Renal cortex interstitium (tissue), 11 donors: ENCODE data around the gene GIPC1. TPM values are rescaled to one million over a fixed set of nuclear protein-coding genes. Genes with fewer than 3 reads are reported as not detected.
"Not testable (repeated sequence)": the region's sequence is repeated elsewhere in the genome, so short reads cannot be mapped to it uniquely, and the experiment has no call there.

ENCODE experiments used
- DNase-seq, 11 donors: peaks; one replicate each; pipeline ENCODE4 v3.0.0-alpha.2; 2013; ENCODE audit warnings: low read depth in 9 of 11, low spot score in 4 of 11; ENCODE audit errors: extremely low read depth in 1 of 11
- polyA plus RNA-seq, 3 donors: library from polyadenylated mRNA; unstranded; fragments of 120-200 nt; gene quantifications; one replicate each; pipeline ENCODE4 v1.2.1, GENCODE V29; 2013; ENCODE audit not compliant: insufficient read length in 3 of 3

GIPC1 gene
- polyA plus RNA-seq, 3 donors: 56.0 to 87.9 (median 85.0) TPM

DNA sequence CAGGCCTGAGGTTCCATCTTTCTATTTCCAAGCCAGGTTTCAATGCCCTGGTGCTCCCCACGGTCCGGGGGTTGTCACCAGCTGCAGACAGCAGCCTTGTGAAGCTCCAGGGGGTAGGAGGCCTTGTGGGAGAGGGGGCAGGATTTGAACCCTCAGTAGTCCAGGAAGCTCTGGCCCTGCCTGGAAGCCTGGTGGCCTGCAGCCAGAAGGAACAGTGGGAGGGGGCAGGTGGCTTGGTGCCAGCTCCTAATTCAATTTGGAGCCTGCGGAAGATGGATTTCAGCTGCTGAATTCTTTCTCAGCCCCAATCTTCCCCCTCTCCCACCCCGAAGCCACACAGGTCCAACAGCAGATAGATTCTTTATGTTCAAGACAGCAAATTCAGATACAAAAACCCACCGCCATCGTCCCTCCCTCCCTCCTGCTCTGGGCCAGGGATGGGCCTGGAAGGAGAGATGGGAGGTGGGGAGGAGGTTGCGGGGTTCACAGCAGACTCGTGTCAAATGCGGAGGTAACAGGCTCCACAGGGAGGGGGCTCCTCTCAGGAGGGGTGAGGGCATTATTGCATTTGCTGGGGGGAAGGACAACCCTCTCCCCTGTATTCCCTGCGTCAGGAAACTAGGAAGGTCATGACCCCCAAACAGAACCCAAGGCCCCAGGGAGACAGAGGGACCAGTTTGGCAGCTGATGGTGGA is 18.4 kb downstream of the GIPC1 start:
- DNase-seq: peak in 8 of 11 donors; percentile 55 to 79 (median 76)

GRCh38 chr19:14476673-14477401 is 19.1 kb downstream of the GIPC1 start:
- peak in 1 of 11 donors; percentile 34 for DNase-seq

GRCh38 chr19:14476327-14476672 is 19.6 kb downstream of the GIPC1 start:
- no peak for DNase-seq

DNA sequence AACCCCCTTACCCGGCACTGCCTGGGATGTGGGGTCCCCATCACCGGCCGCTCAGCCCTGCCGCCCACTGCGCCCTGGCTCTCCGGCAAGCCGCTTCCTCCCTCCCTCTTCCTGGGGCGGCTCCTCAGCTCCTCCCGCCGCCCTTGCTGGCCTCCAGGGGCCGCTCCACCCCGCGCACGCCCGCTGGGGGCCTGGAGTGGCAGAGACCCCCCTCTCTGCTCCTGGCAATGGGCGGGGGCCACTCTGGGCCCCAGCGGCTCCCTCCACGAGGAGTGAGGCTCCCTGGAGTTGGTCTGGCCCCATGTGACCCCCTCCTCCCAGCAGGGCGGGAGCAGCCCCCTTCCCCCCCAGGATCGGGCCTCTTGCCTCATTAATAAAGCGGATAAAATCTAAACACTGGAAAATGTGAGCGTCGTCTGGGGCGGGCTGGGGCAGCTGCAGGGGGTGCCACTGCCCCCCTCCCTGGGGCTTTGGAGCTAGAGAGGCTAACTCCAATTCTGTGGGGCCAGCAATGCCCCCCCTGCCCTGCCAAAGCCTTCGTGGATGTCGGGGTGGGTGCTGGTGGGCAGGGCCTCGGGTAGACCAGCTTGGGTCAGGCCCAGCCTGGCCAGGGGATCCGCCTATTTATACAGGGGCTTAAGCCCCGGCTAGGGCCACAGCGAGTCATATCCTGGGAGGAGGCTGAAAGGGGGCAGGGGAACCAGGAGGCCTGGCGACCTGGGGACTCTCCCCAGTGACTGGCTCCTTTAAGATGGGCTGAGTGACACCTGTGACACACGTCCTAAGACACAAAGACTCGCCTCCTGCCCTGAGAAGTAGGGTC is 20.5 kb downstream of the GIPC1 start, which contains the start of gene PTGER1:
PTGER1 (minus strand) TSS at position 104 of the 823 bp plus-strand sequence. CDS start 1,034 bp downstream, outside the sequence.
- peak in 1 of 11 donors; percentile 23 for DNase-seq

DNA sequence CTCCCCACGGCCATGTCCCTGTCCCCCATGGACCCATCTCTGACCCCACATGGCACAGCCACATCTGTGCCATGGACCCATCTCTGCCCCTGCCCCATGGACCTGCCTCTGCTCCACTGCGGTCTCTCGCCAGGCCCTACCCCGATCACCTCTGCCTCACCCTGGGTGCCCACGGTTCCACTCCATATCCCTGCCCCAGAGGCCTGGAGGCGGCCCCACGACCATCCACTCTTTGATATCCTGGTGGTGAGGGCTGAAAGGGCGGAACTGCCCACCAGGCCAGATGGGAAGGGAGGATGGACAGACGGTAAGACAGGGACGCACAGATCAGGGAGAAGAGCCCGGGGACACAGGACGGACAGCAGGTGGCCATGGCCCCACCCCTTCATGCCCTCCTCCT is 21.1 kb downstream of the GIPC1 start:
- DNase-seq: no peak

GRCh38 chr19:14473978-14474578 is 21.8 kb downstream of the GIPC1 start:
- no peak for DNase-seq

- no peak for DNase-seq
Measured at GRCh38 chr19:14473073-14473977, 22.6 kb downstream of the GIPC1 start.

DNA sequence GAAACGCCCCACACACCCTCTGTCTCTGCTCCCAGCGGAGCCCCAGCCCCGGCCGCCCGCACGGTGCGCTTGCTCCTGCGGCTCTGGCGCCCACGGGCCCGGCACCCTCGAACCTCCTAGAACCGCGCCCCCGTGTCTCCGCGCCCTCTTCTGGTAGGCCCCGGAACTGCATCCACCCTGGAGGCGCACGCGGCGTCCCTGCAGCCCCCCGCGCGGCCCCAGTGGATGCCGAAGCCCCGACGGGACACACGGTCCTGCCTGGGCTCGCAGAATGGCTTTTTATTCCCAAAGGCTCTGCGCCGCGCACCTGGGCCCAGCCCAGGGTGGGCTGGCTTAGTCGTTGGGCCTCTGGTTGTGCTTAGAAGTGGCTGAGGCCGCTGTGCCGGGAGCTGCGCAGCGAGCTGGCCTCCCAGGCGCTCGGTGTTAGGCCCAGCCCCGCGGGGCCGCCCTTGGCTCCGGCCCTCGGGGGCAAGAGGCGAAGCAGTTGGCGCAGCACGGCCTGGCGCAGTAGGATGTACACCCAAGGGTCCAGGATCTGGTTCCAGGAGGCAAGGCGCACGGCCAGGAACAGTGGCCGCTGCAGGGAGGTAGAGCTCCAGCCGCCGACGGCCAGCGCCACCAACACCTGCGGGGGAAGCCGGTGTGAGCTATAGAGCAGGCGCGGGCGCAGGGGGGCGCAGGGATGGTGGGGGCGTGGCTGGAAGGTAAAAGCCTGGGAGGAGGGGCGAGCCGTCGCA is 23.6 kb downstream of the GIPC1 start:
- peak in 1 of 11 donors; percentile 65 for DNase-seq

DNA sequence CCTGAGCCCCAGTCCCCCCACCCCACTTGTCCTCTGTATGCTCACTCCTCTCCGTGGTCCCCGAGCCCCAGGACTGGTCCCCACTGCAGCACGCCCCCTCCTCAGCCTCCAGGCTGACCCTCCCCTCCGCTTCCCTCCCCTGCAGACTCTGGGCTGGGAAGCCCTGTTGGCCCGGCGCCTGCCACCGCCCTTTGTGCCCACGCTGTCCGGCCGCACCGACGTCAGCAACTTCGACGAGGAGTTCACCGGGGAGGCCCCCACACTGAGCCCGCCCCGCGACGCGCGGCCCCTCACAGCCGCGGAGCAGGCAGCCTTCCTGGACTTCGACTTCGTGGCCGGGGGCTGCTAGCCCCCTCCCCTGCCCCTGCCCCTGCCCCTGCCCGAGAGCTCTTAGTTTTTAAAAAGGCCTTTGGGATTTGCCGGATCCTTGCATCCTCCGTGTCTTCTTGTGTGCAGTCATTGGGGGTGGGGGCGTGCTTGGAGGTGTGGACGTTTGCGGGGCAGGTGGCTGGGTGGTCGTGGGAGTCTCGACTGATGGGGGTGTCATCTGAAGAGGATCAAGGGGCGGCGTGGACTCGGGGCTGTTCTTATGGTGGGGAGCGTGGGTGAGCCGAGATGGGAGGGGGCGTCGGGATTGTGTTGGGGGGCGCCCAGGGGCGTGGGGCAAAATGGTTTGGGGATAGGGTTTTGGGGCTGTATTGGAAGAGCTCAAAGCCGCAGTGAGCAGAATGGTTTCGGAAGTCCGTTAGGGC is 24.3 kb downstream of the GIPC1 start:
- no peak for DNase-seq

- DNase-seq: no peak
Measured at GRCh38 chr19:14470031-14470876, 25.7 kb downstream of the GIPC1 start.

- no peak for DNase-seq
Measured at GRCh38 chr19:14467816-14468215, 28.1 kb downstream of the GIPC1 start.

GRCh38 chr19:14467391-14467790 is 28.5 kb downstream of the GIPC1 start:
- no peak for DNase-seq

DNA sequence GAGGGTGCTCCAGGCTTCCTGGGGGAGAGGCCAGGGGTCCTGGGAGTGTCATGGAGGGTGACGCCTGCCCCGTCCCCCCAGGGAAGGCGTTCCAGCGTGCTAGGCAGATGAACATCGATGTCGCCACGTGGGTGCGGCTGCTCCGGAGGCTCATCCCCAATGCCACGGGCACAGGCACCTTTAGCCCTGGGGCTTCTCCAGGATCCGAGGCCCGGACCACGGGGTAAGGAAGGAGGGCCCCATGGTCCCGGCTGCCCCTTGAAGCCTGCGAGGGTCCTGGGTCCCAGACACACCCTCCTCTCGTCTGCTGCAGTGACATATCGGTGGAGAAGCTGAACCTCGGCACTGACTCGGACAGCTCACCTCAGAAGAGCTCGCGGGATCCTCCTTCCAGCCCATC is 32.2 kb downstream of the GIPC1 start:
- no peak for DNase-seq

DNA sequence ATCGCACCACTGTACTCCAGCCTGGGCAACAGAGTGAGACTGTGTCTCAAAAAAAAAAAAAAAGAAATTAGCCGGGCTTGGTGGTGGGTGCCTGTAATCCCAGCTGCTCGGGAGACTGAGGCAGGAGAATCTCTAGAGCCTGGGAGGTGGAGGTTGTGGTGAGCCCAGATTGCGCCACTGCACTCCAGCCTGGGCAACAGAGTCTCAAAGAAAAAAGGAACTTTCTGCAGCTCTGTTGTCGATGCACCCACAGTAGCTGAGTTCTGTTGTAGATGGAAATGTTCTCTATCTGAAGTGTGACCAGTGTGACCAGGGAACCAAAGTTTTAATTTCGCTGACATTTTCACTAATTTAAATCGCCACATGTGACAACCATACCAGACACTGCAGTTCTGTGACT is 33.5 kb downstream of the GIPC1 start:
- not testable (repeated sequence) for DNase-seq

DNA sequence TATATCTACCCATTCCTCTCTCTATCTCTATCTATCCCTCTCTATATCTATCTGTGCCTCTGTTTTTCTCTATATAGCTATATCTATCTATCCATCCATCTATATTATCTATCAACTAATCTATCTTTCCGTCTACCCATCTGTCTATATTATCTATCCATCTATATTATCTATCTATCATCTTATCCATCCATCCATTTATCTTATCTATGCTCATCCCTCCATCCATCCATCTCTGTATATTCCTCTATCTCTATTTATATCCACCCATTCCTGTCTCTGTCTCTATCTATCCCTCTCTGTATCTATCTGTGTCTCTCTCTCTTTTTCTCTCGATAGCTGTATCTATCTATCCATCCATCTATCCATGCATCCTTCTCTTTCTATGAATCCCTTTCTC is 35.0 kb downstream of the GIPC1 start:
- no peak for DNase-seq

GRCh38 chr19:14459703-14460102 is 36.2 kb downstream of the GIPC1 start:
- no peak for DNase-seq
